A549 (cell line): Measurements from ENCODE around the gene RYR1. TPM values are rescaled to one million over a fixed set of nuclear protein-coding genes. Genes with fewer than 3 reads are reported as not detected.
A peak's percentile ranks its signal among the peaks of the same experiment; 100 is the strongest.

Experiments
- ATAC-seq, 2 experiments: fragments of 200-7000 bp in 1 of 2; fragments of >200 bp in 1 of 2; cut with Nextera tagmentation in 1 of 2; cut with Tn5 transposase in 1 of 2; 3 replicates each; pipeline versions ENCODE4 v1.8.0 to v1.9.1; 2018 to 2020; ENCODE audit warnings: mild to moderate bottlenecking in 1 of 2, moderate library complexity in 1 of 2
- CTCF ChIA-PET: fragments of 300-600 bp; sonication (Branson Sonifier 250); formaldehyde crosslinking; extraction: SDS; loops from one replicate; lab custom pipeline; 2021; ENCODE audit warnings: antibody characterized with exemption, inconsistent platforms; lab: Yijun Ruan, JAX
- POLR2A ChIA-PET: fragments of 350-600 bp; formaldehyde crosslinking; extraction: SDS; loops from one replicate; lab custom pipeline; 2021; ENCODE audit warnings: antibody characterized with exemption, inconsistent platforms; lab: Yijun Ruan, JAX
- DNase-seq, 2 experiments: peaks; one replicate each; pipeline versions ENCODE4 v3.0.0 to v3.0.0-alpha.2; 2011 to 2016; ENCODE audit warnings: low read depth in 1 of 2, low spot score in 1 of 2
- FAIRE-seq: peaks from 2 replicates; lab custom pipeline; 2011; peaks lifted over from hg19 to GRCh38; lab: Jason Lieb, UNC
- H3K27ac ChIP-seq, 2 experiments: fragments of >200 bp; sonication (Bioruptor Twin); formaldehyde crosslinking; 3 replicates each; pipeline ENCODE4 v1.5.1; 2016 to 2017
- H3K4me1 ChIP-seq: fragments of >200 bp; sonication (Bioruptor Twin); formaldehyde crosslinking; 3 replicates; pipeline ENCODE4 v1.6.1; 2016
- H3K4me2 ChIP-seq: fragments of >200 bp; sonication (Bioruptor Twin); formaldehyde crosslinking; 3 replicates; pipeline ENCODE4 v1.6.1; 2016
- H3K4me3 ChIP-seq: fragments of >200 bp; sonication (Bioruptor Twin); formaldehyde crosslinking; 3 replicates; pipeline ENCODE4 v1.5.1; 2016
- H3K9me3 ChIP-seq: fragments of >200 bp; sonication (Bioruptor Twin); formaldehyde crosslinking; 3 replicates; pipeline ENCODE4 v1.6.1; 2016
- BCL3 ChIP-seq: fragments of >200 bp; sonication (Bioruptor Twin); formaldehyde crosslinking; IDR thresholded peaks from 3 replicates; pipeline ENCODE4 v1.6.1; 2016
- CBX8 ChIP-seq: fragments of 200-600 bp; sonication (generic); IDR thresholded peaks from 2 replicates; pipeline ENCODE4 v1.6.1; 2016
- CTCF ChIP-seq: fragments of >200 bp; sonication (Bioruptor Twin); formaldehyde crosslinking; IDR thresholded peaks from 3 replicates; pipeline ENCODE4 v1.5.1; 2016
- EHF ChIP-seq: fragments of 250-450 bp; sonication (Bioruptor Pico); IDR thresholded peaks from 2 replicates; pipeline ENCODE4 v1.5.0; 2020; ENCODE audit warnings: mild to moderate bottlenecking
- FOXS1 ChIP-seq: fragments of 250-450 bp; sonication (Bioruptor Pico); IDR thresholded peaks from 2 replicates; pipeline ENCODE4 v1.5.0; 2020; ENCODE audit warnings: mild to moderate bottlenecking, moderate library complexity
- HDAC2 ChIP-seq: fragments of 200-600 bp; sonication (generic); IDR thresholded peaks from 2 replicates; pipeline ENCODE4 v1.6.1; 2016
- KDM1A ChIP-seq: fragments of 200-600 bp; sonication (generic); IDR thresholded peaks from 2 replicates; pipeline ENCODE4 v1.6.1; 2016; ENCODE audit warnings: low read depth, mild to moderate bottlenecking
- MAX ChIP-seq: IDR thresholded peaks from 2 replicates; pipeline ENCODE4 v1.6.1; 2012
- PBX3 ChIP-seq: IDR thresholded peaks from 2 replicates; pipeline ENCODE4 v1.6.1; 2012
- PHF8 ChIP-seq: fragments of 200-600 bp; sonication (generic); IDR thresholded peaks from 2 replicates; pipeline ENCODE4 v1.6.1; 2016; ENCODE audit warnings: low read depth, mild to moderate bottlenecking, antibody characterized with exemption, moderate library complexity, borderline replicate concordance
- POLR2A ChIP-seq: IDR thresholded peaks from 2 replicates; pipeline ENCODE4 v1.6.1; 2012; ENCODE audit warnings: mild to moderate bottlenecking, low read length
- TP53 ChIP-seq: fragments of 250-450 bp; sonication (Bioruptor Pico); IDR thresholded peaks from 2 replicates; pipeline ENCODE4 v1.5.0; 2021; ENCODE audit warnings: mild to moderate bottlenecking, moderate library complexity
- USF2 ChIP-seq: fragments of 450-650 bp; IDR thresholded peaks from 2 replicates; pipeline ENCODE4 v1.6.1; 2014; ENCODE audit warnings: antibody characterized with exemption
- ZNF302 ChIP-seq: fragments of 250-450 bp; sonication (Bioruptor Pico); IDR thresholded peaks from 2 replicates; pipeline ENCODE4 v1.9.0; 2021; ENCODE audit warnings: inconsistent platforms, mild to moderate bottlenecking, moderate library complexity
- WGBS: methylation state at CpG from one replicate; pipeline ENCODE4 v1.1.6; 2017; ENCODE audit errors: missing lambda C conversion rate; 5-methylcytosine and 5-hydroxymethylcytosine counted together
- polyA plus RNA-seq, 4 experiments: library from polyadenylated mRNA; depleted of rRNA in 3 of 4; stranded (reverse); fragments of >200 nt; fragmentation: RNase III in 1 of 4; extraction: RNeasy Plus Mini Kit Qiagen cat#74134 plus additional on column Dnase treatment in 1 of 4; gene quantifications; 2 replicates in 3 of 4; 3 replicates in 1 of 4; pipeline ENCODE4 v1.2.3, GENCODE V29; 2011 to 2017

The RYR1 gene
- polyA plus RNA-seq, 2 of the 4 experiments (the other 2 are of a cell fraction) = 1.4 to 3.1 TPM

- no peak for TF ChIP-seq BCL3
Observed at GRCh38 chr19:38388349-38389100, 45.0 kb upstream of the RYR1 start, which contains the start of gene SPRED3 (continued).

GRCh38 chr19:38389101-38389925 is 44.2 kb upstream of the RYR1 start:
- peaks cover 42% of the 10 kb centered on the region for H3K4me1 ChIP-seq
- peak overlapping the region; percentile 61 for H3K4me3 ChIP-seq
- FAIRE-seq = no peak
- POLR2A ChIA-PET = interaction anchor here (0.9 to 3.4 kb wide), 4 partner anchors 10 to 14 kb away, joined by 3 to 89 read pairs (median 6); partner anchors contain the start of genes FAM98C and PSMD8
- TF ChIP-seq PBX3 (no peak), FOXS1 (CRISPR knock-in tag) (no peak), CBX8 (no peak), HDAC2 (no peak), EHF (no peak), PHF8 (no peak), MAX (no peak), KDM1A (no peak), CTCF (no peak), POLR2A (no peak), USF2 (peak; percentile 85), ZNF302 (CRISPR knock-in tag) (no peak), TP53 (CRISPR knock-in tag) (0 out of 2 replicates have a peak, but pooled peaks have one; percentile 48)
- DNase-seq = peak; percentile 53 to 80
- no peak for ATAC-seq
- peak overlapping the region; percentile 86 for H3K4me2 ChIP-seq
- 36% methylated on average over 28 of the region's 28 CpGs for WGBS
- CTCF ChIA-PET = interaction anchor here (0.9 to 12.4 kb wide), 11 partner anchors 11 to 541 kb away, joined by 3 to 254 read pairs (median 4); partner anchors contain the start of genes CATSPERG, FAM98C, MRPS12 and PSMD8
- no peaks in the 10 kb centered on the region for H3K9me3 ChIP-seq
- H3K27ac ChIP-seq = peak overlapping the region; percentile 71 to 90
